K562 (cell line): ENCODE measurements around the gene PDZD8. TPM values are rescaled to one million over a fixed set of nuclear protein-coding genes. Genes with fewer than 3 reads are reported as not detected.

ENCODE experiments used
- CC2D1A ChIP-seq: fragments of 450-650 bp; IDR thresholded peaks from 2 replicates; pipeline ENCODE4 v1.6.1; 2017; ENCODE audit warnings: mild to moderate bottlenecking
- CCNT2 ChIP-seq: IDR thresholded peaks from 2 replicates; pipeline ENCODE4 v1.6.1; 2011; ENCODE audit warnings: borderline replicate concordance, low read depth, mild to moderate bottlenecking, moderate library complexity, mixed read lengths, low read length; ENCODE audit not compliant: insufficient read length; ENCODE audit errors: extremely low read depth
- GTF2E2 ChIP-seq: fragments of 200-800 bp; sonication (Bioruptor generic); IDR thresholded peaks from 2 replicates; pipeline ENCODE4 v1.6.1; 2016; ENCODE audit warnings: missing genetic modification characterization, missing compliant biosample characterization
- HEY1 ChIP-seq: fragments of 250-450 bp; sonication (Bioruptor Pico); IDR thresholded peaks from 2 replicates; pipeline ENCODE4 v1.5.0; 2020; ENCODE audit warnings: mild to moderate bottlenecking, moderate library complexity, borderline replicate concordance
- ILF3 ChIP-seq: fragments of 450-650 bp; IDR thresholded peaks from 2 replicates; pipeline ENCODE4 v1.6.1; 2018; ENCODE audit warnings: antibody characterized with exemption, mild to moderate bottlenecking, moderate library complexity, borderline replicate concordance
- KHSRP ChIP-seq: fragments of 450-650 bp; IDR thresholded peaks from 2 replicates; pipeline ENCODE4 v1.6.1; 2017
- MECOM ChIP-seq: fragments of 250-450 bp; sonication (Bioruptor Pico); IDR thresholded peaks from 2 replicates; pipeline ENCODE4 v1.8.0; 2022; ENCODE audit warnings: inconsistent platforms
- NCOA1 ChIP-seq: fragments of 450-650 bp; IDR thresholded peaks from 2 replicates; pipeline ENCODE4 v1.6.1; 2016; ENCODE audit warnings: low read depth
- NFATC3 ChIP-seq: fragments of 450-650 bp; IDR thresholded peaks from 2 replicates; pipeline ENCODE4 v1.6.1; 2017; ENCODE audit warnings: mild to moderate bottlenecking
- POLR2H ChIP-seq: IDR thresholded peaks from 2 replicates; pipeline ENCODE4 v1.6.1; 2016; ENCODE audit warnings: missing genetic modification characterization, low read depth, mild to moderate bottlenecking, control low read depth, missing compliant biosample characterization, moderate library complexity
- POLR3A ChIP-seq: IDR thresholded peaks from 2 replicates; pipeline ENCODE4 v1.6.1; 2011; ENCODE audit warnings: borderline replicate concordance, mild to moderate bottlenecking, moderate library complexity; ENCODE audit not compliant: insufficient read length, insufficient read depth; ENCODE audit errors: extremely low read depth
- SOX6 ChIP-seq: fragments of 450-650 bp; IDR thresholded peaks from 2 replicates; pipeline ENCODE4 v1.6.1; 2014; ENCODE audit warnings: mild to moderate bottlenecking
- YBX1 ChIP-seq: fragments of 450-650 bp; IDR thresholded peaks from 2 replicates; pipeline ENCODE4 v1.7.1; 2016; ENCODE audit warnings: mild to moderate bottlenecking
- YY1 ChIP-seq, 3 experiments: IDR thresholded peaks; 2 replicates each; pipeline ENCODE4 v1.6.1; 2011; ENCODE audit warnings: low read length in 2 of 3, mild to moderate bottlenecking in 2 of 3, moderate library complexity in 2 of 3, borderline replicate concordance in 1 of 3, control low read depth in 1 of 3, low read depth in 1 of 3; ENCODE audit not compliant: insufficient read depth in 3 of 3, insufficient replicate concordance in 2 of 3, control insufficient read depth in 1 of 3, insufficient read length in 1 of 3; ENCODE audit errors: extremely low read depth in 1 of 3
- ZBTB17 ChIP-seq: fragments of 450-650 bp; formaldehyde crosslinking; IDR thresholded peaks from 2 replicates; pipeline ENCODE4 v1.4.0; 2020; ENCODE audit warnings: mild to moderate bottlenecking
- ZBTB7A ChIP-seq: IDR thresholded peaks from 2 replicates; pipeline ENCODE4 v1.6.1; 2011; ENCODE audit warnings: low read depth, mild to moderate bottlenecking, low read length, moderate library complexity, borderline replicate concordance; ENCODE audit not compliant: control insufficient read depth
- ZFP36 ChIP-seq: fragments of 150-350 bp; IDR thresholded peaks from 2 replicates; pipeline ENCODE4 v1.6.1; 2018; ENCODE audit warnings: low read length, low read depth; ENCODE audit not compliant: partially characterized antibody
- ZNF384 ChIP-seq: IDR thresholded peaks from 2 replicates; pipeline ENCODE4 v1.6.1; 2012; ENCODE audit warnings: low read depth, low read length, improper control_type of control experiment
- ZNF668 ChIP-seq: fragments of 250-450 bp; sonication (Bioruptor Pico); IDR thresholded peaks from 2 replicates; pipeline ENCODE4 v1.8.0; 2022; ENCODE audit warnings: mild to moderate bottlenecking, inconsistent platforms
- polyA plus RNA-seq, 8 experiments: library from polyadenylated mRNA; depleted of rRNA in 4 of 8; stranded (reverse) in 5 of 8; unstranded in 3 of 8; fragments of >200 nt; fragmentation: Nextera tagmentation in 2 of 8; fragmentation: Illumina TruSeq in 1 of 8; extraction: Ambion mirVana in 2 of 8; extraction: Trizol in 1 of 8; gene quantifications; 2 replicates each; pipeline versions ENCODE4 v1.2.1 to v1.2.3, GENCODE V29; 2011 to 2014; ENCODE audit warnings: inconsistent platforms in 1 of 8, missing spikeins in 1 of 8
- total RNA-seq, 7 experiments: library from RNA; depleted of rRNA in 6 of 7; stranded (reverse); fragments of >200 nt in 6 of 7; fragmentation: Illumina TruSeq in 2 of 7; extraction: Trizol in 2 of 7; gene quantifications; 2 replicates each; pipeline versions ENCODE4 v1.2.1 to v1.2.3, GENCODE V29; 2011 to 2021; ENCODE audit warnings: low replicate concordance in 1 of 7
- TF ChIP-seq, protein P1 (sequence below): fragments of 200-800 bp; sonication (Bioruptor generic); IDR thresholded peaks from 2 replicates; pipeline ENCODE4 v1.6.1; 2017; ENCODE audit warnings: missing genetic modification characterization, missing compliant biosample characterization
- TF ChIP-seq, protein P2 (sequence below): IDR thresholded peaks from 2 replicates; pipeline ENCODE4 v1.6.1; 2012; ENCODE audit warnings: low read depth, low read length, improper control_type of control experiment, borderline replicate concordance
- TF ChIP-seq, protein P3 (sequence below): fragments of 250-450 bp; sonication (Bioruptor Pico); IDR thresholded peaks from 2 replicates; pipeline ENCODE4 v1.5.0; 2021
- TF ChIP-seq, protein P4 (sequence below), 2 experiments: fragments of 450-650 bp in 1 of 2; sonication (generic) in 1 of 2; formaldehyde crosslinking; conservative IDR thresholded peaks; 2 replicates each; pipeline versions ENCODE4 v1.4.0 to v1.8.1; 2020 to 2022; ENCODE audit warnings: mild to moderate bottlenecking in 1 of 2, missing genetic modification reagents in 1 of 2

The PDZD8 gene
- total and polyA plus RNA-seq, 9 of the 15 experiments (the other 6 are each of a cell fraction or from before 2014, with no cell fraction given), result 5.5 to 53.4 (median 36.8) TPM

DNA sequence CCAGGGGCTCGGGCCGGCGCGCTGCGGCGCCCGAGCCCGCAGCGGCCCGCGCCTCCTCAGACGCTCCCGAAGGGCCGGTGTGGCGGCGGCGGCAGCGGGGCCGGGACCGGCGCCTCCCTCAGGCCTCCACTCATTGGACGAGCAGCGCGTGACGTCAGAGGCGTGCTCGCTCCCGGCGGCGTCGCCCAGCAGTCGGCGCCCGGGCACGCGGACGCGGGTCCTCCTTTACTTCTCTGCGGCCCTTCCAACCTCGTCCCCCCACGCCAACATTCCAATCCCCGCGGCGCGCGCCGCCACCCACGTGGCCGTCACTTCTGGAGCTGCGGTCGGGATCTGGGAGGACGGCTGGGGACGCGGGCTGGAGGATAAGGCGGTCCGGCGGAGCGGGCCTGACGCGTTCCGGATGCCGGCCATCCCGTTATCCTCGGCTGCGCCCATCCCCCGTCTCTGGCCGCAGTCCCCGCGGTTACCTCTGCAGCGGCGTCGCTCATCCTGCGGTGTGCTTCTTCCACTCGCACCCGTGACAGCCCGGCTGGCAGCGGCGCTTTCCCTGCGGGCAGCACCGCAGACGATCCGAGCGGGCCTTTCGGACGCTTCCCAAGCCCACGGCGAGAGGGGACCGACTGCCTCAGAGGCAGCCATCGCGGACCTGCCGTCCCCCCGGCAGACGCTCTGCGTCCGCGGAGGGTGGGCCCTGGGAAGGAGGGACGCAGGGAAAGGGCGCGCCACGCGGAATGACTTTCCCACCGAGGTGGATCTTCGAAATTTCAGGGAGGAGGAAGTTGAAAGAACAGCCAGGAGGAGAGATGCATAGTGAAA lies at the start of gene PDZD8 (continued):
- TF ChIP-seq CC2D1A, result no peak
- TF ChIP-seq ZNF384, result no peak
- no peak for TF ChIP-seq HEY1 (CRISPR knock-in tag)
- no peak for TF ChIP-seq ZBTB7A
- TF ChIP-seq, protein P1, sequence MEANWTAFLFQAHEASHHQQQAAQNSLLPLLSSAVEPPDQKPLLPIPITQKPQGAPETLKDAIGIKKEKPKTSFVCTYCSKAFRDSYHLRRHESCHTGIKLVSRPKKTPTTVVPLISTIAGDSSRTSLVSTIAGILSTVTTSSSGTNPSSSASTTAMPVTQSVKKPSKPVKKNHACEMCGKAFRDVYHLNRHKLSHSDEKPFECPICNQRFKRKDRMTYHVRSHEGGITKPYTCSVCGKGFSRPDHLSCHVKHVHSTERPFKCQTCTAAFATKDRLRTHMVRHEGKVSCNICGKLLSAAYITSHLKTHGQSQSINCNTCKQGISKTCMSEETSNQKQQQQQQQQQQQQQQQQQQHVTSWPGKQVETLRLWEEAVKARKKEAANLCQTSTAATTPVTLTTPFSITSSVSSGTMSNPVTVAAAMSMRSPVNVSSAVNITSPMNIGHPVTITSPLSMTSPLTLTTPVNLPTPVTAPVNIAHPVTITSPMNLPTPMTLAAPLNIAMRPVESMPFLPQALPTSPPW (CRISPR knock-in tag), result 0 out of 2 replicates have a peak, but pooled peaks have one; percentile 4
- TF ChIP-seq, protein P2, sequence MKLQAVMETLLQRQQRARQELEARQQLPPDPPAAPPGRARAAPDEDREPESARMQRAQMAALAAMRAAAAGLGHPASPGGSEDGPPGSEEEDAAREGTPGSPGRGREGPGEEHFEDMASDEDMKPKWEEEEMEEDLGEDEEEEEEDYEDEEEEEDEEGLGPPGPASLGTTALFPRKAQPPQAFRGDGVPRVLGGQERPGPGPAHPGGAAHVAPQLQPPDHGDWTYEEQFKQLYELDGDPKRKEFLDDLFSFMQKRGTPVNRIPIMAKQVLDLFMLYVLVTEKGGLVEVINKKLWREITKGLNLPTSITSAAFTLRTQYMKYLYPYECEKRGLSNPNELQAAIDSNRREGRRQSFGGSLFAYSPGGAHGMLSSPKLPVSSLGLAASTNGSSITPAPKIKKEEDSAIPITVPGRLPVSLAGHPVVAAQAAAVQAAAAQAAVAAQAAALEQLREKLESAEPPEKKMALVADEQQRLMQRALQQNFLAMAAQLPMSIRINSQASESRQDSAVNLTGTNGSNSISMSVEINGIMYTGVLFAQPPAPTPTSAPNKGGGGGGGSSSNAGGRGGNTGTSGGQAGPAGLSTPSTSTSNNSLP, result no peak
- no peak for TF ChIP-seq NCOA1
- no peak for TF ChIP-seq ILF3
- TF ChIP-seq ZNF668 (CRISPR knock-in tag), result no peak
- no peak for TF ChIP-seq SOX6
- no peak for TF ChIP-seq MECOM (CRISPR knock-in tag)
- peak in 2 of 3 experiments; percentile 4 to 16 for TF ChIP-seq YY1 (IDR thresholded peaks at IDR 0.05; ENCODE audit: borderline replicate concordance in 1 of 3, control insufficient read depth in 1 of 3, extremely low read depth in 1 of 3, insufficient read depth in 3 of 3, insufficient read length in 1 of 3, insufficient replicate concordance in 2 of 3, low read depth in 1 of 3, low read length in 2 of 3)
- peak; percentile 58 for TF ChIP-seq CCNT2
- 0 out of 2 replicates have a peak, but pooled peaks have one; percentile 49 for TF ChIP-seq GTF2E2 (tag)
- TF ChIP-seq ZFP36, result no peak
- TF ChIP-seq, protein P3, sequence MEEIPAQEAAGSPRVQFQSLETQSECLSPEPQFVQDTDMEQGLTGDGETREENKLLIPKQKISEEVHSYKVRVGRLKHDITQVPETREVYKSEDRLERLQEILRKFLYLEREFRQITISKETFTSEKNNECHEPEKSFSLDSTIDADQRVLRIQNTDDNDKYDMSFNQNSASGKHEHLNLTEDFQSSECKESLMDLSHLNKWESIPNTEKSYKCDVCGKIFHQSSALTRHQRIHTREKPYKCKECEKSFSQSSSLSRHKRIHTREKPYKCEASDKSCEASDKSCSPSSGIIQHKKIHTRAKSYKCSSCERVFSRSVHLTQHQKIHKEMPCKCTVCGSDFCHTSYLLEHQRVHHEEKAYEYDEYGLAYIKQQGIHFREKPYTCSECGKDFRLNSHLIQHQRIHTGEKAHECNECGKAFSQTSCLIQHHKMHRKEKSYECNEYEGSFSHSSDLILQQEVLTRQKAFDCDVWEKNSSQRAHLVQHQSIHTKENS, result no peak
- no peak for TF ChIP-seq POLR3A
- TF ChIP-seq ZBTB17 (CRISPR knock-in tag), result no peak
- TF ChIP-seq POLR2H (tag), result peak; percentile 46; the same call in 1 of the 2 replicates
- no peak for TF ChIP-seq NFATC3
- no peak for TF ChIP-seq KHSRP
- TF ChIP-seq, protein P4, sequence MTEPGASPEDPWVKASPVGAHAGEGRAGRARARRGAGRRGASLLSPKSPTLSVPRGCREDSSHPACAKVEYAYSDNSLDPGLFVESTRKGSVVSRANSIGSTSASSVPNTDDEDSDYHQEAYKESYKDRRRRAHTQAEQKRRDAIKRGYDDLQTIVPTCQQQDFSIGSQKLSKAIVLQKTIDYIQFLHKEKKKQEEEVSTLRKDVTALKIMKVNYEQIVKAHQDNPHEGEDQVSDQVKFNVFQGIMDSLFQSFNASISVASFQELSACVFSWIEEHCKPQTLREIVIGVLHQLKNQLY (CRISPR knock-in tag; conservative IDR thresholded peaks at IDR 0.05), result no peak
- TF ChIP-seq YBX1, result no peak
